KG1 (cell line): Measurements from ENCODE around the gene PTPRT.

Experiments used
- DNase-seq: peaks from one replicate; lab custom pipeline; 2025; lab: John Stamatoyannopoulos, UW

PTPRT gene

GRCh38 chr20:42043921-42044320 lies 1145.8 kb downstream of the PTPRT start:
- no peak for DNase-seq

- no peak for DNase-seq
Observed at GRCh38 chr20:42041000-42041565, 1148.6 kb downstream of the PTPRT start.

GRCh38 chr20:42027746-42028268 lies 1161.9 kb downstream of the PTPRT start:
- DNase-seq, result no peak

GRCh38 chr20:42026599-42026998 lies 1163.1 kb downstream of the PTPRT start:
- no peak for DNase-seq

- no peak for DNase-seq
Observed at GRCh38 chr20:42024653-42025052, 1165.1 kb downstream of the PTPRT start.
